ENCODE results near the gene PRDM5. TPM values are rescaled to one million over a fixed set of nuclear protein-coding genes. Genes with fewer than 3 reads are reported as not detected.

The PRDM5 gene
- total RNA-seq, 3 donors from 2014 or later, result 0.08 to 0.37 (median 0.33) TPM

DNA sequence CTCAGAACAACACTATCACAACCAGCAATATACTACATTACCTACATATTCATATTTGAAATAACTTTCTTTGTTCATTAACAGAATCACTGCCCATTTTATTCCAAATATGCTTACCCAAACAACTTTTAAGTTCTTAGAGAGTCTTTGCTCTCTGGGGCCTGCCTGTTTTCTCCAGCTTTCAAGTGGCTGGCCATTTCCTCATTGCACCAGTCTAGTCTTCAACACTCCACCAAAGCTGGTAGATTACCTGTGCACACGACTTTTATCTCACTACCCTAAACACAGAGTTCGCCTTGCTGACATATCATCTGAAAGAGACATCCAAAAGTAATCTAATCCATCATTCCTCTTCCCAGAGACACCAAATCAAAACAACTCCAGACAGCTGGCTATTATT is 66.2 kb downstream of the PRDM5 start:
- no peak for ATAC-seq
- no peak for DNase-seq
- Mint-ChIP-seq H3K4me3 (no peak overlapping the region), H3K4me1 (ENCODE audit: low read depth) (peaks cover 2% of the 10 kb centered on the region), H3K9me3 (no peaks in the 10 kb centered on the region), H3K36me3 (ENCODE audit: insufficient read depth) (no peaks in the 10 kb centered on the region), H3K27me3 (ENCODE audit: low read depth) (peaks cover 5% of the 10 kb centered on the region)

DNA sequence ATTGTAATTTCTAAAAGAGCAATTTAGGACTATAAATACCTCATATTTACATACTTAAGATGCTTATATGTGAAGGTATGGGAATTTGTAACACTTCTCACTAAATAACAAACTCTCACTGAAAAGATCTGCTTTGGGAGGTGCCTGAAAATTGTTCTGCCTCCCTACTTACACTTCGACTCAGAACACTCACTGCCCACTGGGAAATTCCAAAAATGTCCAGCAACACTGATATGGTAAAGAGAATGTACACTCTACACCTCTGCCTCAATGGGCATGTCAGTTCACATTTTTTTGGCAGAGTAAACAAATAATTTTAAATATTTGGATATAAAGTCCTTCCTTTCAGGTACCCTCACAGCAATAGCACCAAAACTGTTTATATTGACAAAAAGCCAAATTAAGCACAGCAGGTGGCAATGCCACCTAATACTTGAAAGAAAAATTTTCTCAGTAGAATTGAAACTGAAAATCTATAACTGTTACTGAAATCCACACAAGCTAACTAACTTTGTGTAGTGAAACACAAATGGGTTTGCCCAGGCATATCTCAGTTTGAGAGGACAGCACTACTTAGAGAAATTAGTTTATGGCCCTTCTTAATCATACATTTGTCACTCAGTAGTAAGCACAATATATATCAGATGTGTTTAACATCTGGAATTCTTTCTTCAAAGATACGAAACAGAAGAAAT is 67.1 kb downstream of the PRDM5 start:
- H3K9me3 Mint-ChIP-seq, result no peaks in the 10 kb centered on the region
- H3K36me3 Mint-ChIP-seq (ENCODE audit: insufficient read depth), result no peaks in the 10 kb centered on the region

DNA sequence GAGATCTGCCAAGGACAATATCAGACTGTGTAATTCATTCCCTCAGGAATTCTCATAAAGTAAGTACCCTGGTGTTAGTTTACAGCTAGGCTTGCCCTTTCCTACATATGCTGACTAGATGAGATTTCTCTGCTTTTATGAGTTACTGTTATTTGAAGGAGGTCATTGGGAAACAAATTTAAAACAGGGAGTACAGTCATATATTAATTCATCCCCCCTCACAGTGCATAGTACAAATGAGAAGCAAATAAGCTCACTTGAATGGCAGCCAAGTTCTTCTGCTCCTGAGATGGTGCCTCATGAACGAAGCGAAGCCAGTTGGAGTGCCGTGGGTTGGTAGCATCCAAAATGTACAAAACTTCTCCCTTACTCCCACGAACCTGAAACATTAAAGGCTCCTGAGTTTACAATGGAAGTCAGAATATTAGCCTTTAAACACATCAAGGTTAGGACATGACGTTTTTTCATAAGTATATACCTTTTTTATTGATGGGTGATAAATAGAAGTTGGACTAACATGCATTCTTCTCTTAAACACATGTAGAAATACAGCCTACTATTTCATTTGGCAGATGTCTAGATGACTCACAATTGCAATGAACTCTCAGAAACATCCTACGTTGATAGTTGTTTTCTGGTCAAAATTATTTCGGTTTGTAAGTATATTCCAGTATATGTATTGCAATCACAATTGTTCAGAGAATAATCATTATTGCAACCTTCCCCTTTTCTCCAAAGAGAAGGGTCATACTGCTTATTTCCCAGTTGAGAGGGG is 69.2 kb downstream of the PRDM5 start:
- H3K27me3 Mint-ChIP-seq (ENCODE audit: low read depth), result peaks cover 3% of the 10 kb centered on the region
- no peak for ATAC-seq
- H3K4me3 Mint-ChIP-seq, result no peak overlapping the region
- H3K4me1 Mint-ChIP-seq (ENCODE audit: low read depth), result peaks cover 2% of the 10 kb centered on the region
- no peak for DNase-seq
- H3K36me3 Mint-ChIP-seq (ENCODE audit: insufficient read depth), result no peaks in the 10 kb centered on the region
- no peaks in the 10 kb centered on the region for H3K9me3 Mint-ChIP-seq

More for the DNA sequence above, 67.1 kb downstream of the PRDM5 start:
- peak; percentile 14 to 73 for ATAC-seq
- Mint-ChIP-seq H3K27me3 (ENCODE audit: low read depth) (peaks cover 5% of the 10 kb centered on the region), H3K4me3 (no peak overlapping the region), H3K4me1 (ENCODE audit: low read depth) (peaks cover 2% of the 10 kb centered on the region)
- no peak for DNase-seq

DNA sequence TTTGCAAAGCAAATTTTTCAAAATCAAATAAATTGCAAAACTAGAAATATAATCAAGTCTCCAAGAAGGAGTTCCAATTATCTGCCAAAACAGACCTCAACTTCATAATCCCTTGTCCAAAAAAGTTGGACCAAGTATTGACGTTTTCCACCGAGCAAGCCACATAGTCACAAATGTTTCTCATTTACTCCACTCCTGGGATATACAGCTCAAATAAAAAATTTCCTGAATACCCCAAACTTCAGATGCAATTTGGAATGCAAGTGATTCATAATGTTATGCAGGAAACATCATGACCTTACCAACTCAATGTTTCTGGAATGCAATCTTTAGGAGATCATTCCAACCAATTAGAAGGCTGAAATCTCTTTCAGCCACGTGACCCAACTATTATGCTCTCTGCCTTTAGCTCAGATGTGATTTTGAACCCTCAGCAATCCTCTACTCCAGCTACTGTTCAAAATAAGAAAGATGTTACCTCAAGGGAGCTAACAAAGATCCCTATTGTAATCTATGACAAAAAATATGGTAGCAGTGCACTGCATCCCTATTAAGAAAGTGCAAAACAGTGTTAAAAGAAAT is 72.4 kb downstream of the PRDM5 start:
- H3K9me3 Mint-ChIP-seq, result no peaks in the 10 kb centered on the region
- no peaks in the 10 kb centered on the region for H3K36me3 Mint-ChIP-seq (ENCODE audit: insufficient read depth)
- H3K4me1 Mint-ChIP-seq (ENCODE audit: low read depth), result no peaks in the 10 kb centered on the region
- peaks cover 1% of the 10 kb centered on the region for H3K27me3 Mint-ChIP-seq (ENCODE audit: low read depth)
- H3K4me3 Mint-ChIP-seq, result no peak overlapping the region
- DNase-seq (no peak), ATAC-seq (no peak)

DNA sequence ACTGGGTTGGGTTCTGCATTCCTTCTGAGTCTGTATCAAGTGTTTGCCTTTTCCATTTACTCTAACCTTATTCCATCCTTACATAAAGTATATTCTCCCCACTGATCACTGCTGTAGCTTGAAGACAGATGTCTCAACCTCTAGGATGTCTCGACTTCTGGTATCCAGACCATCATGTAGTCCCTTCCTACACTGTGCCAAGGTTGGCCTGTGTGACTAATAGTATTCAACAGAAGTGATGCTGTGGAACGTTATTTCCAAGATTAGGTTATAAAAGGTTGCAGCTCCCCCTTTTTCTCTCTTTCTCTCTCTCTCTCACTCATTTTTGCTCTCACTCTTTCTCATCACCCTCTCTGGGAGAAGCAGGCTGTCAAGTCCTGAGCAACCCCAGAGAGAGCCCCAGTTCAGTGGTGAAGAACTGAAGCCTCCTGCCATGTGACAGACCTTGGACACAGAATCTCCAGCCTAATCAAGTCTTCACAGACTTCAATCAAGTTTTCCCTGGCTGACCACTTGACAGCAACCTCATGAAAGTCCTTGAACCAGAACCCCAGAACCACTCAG is 75.4 kb downstream of the PRDM5 start:
- DNase-seq, result no peak
- Mint-ChIP-seq H3K9me3 (no peaks in the 10 kb centered on the region), H3K27me3 (ENCODE audit: low read depth) (peaks cover 1% of the 10 kb centered on the region), H3K4me3 (no peak overlapping the region), H3K36me3 (ENCODE audit: insufficient read depth) (no peaks in the 10 kb centered on the region), H3K4me1 (ENCODE audit: low read depth) (peaks cover 7% of the 10 kb centered on the region)
- peak; percentile 47 to 60 for ATAC-seq

DNA sequence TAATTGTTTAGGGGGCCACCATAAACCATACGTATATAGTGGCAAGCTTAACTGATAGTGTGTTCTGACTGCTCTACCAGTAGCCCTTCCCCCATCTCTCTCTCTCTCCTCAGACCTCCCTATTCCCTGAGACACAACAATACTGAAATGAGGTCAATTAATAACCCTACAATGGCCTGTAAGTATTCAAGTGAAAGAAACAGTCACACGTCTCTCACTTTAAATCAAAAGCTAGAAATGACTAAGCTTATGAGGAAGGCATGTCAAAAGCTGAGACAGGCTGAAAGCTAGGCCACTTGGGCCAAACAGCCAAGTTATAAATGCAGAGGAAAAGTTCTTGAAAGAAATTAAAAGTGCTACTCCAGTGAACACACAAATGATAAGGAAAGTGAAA is 78.0 kb downstream of the PRDM5 start:
- DNase-seq (no peak), ATAC-seq (peak; percentile 56 to 72)
- Mint-ChIP-seq H3K27me3 (ENCODE audit: low read depth) (peaks cover 1% of the 10 kb centered on the region), H3K36me3 (ENCODE audit: insufficient read depth) (no peaks in the 10 kb centered on the region), H3K9me3 (no peaks in the 10 kb centered on the region), H3K4me1 (ENCODE audit: low read depth) (peaks cover 7% of the 10 kb centered on the region), H3K4me3 (no peak overlapping the region)

DNA sequence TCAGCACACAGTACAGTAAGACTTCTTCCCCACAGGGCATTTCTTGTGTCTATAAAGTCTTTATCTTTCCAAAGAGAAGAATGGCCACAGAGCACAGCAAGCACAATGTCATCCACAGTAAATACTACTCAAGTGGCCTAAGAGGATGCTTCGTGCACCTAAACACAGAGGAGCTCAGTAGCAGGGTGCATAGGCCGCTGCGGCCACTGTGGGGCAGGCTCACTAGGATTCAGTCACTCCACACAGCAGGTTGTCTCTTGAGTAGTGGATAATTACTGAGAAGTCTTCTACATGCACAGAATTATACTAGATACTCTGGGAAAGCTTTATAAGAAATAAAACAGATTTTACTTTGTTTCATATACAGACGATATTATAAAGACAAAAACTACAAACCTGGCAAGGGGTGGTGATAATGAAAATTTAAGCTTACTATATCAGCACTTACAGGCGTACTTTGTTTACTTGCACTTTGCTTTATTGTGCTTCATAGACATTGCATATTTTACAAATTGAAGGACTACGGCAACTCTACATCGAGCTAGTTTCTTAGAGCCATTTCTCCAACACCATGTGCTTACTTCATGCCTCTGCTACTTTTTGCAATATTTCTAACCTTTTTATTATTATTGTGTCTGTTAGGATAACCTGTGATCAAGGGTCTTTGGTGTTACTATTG is 78.5 kb downstream of the PRDM5 start:
- no peak for DNase-seq
- Mint-ChIP-seq H3K4me3 (no peak overlapping the region), H3K27me3 (ENCODE audit: low read depth) (peaks cover 1% of the 10 kb centered on the region), H3K4me1 (ENCODE audit: low read depth) (peaks cover 7% of the 10 kb centered on the region), H3K9me3 (no peaks in the 10 kb centered on the region), H3K36me3 (ENCODE audit: insufficient read depth) (no peaks in the 10 kb centered on the region)
- no peak for ATAC-seq

DNA sequence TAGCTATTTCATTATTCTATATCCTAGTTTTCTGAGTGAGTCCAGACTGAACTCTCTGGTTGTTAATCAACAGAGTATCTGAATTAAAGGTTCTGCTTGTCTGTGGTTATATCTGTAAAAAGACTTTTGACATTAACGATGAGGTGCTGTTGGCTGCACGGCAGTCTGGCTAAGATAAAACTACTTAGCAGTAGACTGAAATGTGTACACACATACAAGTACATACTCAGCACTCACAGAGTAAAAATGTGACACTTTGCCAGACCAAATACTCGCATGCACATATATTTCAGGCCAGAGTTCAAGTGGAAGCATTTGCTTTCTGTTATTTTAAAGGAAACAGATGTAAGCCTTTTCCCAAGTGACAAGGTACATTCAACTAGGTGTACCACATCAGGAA is 80.5 kb downstream of the PRDM5 start:
- Mint-ChIP-seq H3K27me3 (ENCODE audit: low read depth) (no peaks in the 10 kb centered on the region), H3K4me3 (no peak overlapping the region), H3K36me3 (ENCODE audit: insufficient read depth) (no peaks in the 10 kb centered on the region), H3K9me3 (no peaks in the 10 kb centered on the region), H3K4me1 (ENCODE audit: low read depth) (peaks cover 7% of the 10 kb centered on the region)
- DNase-seq (no peak), ATAC-seq (no peak)

DNA sequence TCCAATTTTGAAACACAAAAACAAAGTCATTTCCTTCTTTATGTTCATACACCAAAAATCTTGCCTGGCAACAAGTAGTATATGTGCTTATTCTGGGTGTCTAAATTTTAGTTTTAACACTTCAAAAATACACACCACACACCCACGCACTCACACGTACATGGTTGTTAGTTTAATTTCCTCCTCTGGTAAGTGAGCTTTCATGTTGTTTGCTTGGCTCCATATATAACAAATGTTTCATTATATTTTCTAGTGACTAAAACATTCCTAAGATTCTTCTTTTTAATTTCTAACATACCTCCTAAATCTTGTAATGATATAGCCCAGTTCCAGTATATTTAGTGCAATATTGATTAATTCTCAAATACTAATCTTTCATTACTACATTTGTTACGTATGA is 80.9 kb downstream of the PRDM5 start:
- no peak for ATAC-seq
- Mint-ChIP-seq H3K4me1 (ENCODE audit: low read depth) (peaks cover 7% of the 10 kb centered on the region), H3K4me3 (no peak overlapping the region), H3K27me3 (ENCODE audit: low read depth) (no peaks in the 10 kb centered on the region), H3K36me3 (ENCODE audit: insufficient read depth) (no peaks in the 10 kb centered on the region), H3K9me3 (no peaks in the 10 kb centered on the region)
- no peak for DNase-seq

DNA sequence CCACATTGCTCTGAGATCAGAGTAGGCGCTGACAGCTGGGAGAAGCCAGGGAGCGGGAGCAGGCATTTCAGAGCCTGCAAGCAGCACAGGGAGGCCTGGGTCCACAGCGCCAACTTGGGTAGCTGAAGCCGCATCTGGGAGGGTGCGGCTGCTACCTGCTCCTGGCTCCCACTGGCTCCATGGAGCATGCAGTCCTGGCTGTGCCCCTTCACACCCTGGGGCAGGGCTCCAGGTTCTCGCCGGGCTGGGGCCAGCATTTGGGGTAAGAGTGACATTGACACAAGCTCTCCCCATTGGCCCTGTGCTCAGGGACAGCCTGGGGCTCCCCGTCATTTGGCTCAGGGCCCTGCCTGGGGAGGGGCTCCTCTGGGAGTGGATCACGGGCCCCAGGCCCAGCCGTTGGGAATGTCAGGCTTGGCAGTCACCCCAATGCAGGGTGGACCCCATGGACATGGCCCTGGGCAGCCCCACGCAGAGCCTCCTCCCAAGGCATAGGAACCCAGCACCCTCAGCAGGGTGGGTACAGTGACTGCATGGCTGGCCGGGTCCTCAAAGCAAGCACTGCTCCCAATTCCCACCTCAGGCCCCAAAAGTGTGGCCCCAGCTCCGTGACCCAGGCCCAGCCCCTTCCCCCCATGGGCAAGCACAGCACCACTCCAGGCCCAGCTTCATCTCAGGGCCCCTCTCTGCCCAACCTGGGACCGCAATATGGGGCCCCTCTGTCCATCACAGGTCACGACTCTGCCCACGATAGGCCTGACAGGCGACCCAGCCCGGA is 82.4 kb downstream of the PRDM5 start:
- Mint-ChIP-seq H3K4me1 (ENCODE audit: low read depth) (peaks cover 7% of the 10 kb centered on the region), H3K9me3 (no peaks in the 10 kb centered on the region), H3K27me3 (ENCODE audit: low read depth) (no peaks in the 10 kb centered on the region), H3K4me3 (no peak overlapping the region), H3K36me3 (ENCODE audit: insufficient read depth) (no peaks in the 10 kb centered on the region)
- DNase-seq (no peak), ATAC-seq (no peak)

DNA sequence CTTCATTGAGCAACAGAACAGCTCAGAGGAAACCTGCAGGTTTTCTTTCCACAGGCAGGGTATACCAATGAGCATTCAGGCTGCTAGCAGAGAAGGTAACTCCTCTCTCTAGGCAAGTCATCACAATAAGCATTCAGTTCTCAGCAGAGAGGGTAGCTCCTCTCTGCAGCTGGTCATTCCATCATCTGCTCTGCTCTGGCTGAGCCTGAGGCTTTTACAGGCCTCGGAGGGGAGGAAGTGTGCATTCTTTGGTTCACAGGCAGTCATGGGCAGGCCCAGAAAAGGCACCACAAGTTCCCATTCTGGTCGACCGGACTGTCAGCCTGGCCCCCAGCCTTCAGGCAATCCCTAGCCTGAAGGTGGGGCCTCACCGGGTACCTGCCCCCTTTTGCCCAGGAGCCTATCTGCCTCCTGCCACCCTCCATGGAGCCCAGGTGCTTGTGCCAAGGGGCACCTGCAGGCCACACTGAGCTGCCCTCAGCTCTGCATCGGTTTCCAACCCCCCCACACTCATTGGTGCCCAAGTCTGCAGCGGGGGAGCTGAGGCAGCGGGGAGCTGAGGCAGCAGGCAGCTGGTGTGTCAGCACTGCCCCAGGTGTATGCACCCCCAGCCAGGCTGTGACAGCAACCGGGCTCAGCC is 83.1 kb downstream of the PRDM5 start:
- DNase-seq (no peak), ATAC-seq (no peak)
- Mint-ChIP-seq H3K27me3 (ENCODE audit: low read depth) (no peaks in the 10 kb centered on the region), H3K4me1 (ENCODE audit: low read depth) (peaks cover 2% of the 10 kb centered on the region), H3K4me3 (no peak overlapping the region), H3K36me3 (ENCODE audit: insufficient read depth) (no peaks in the 10 kb centered on the region), H3K9me3 (peaks cover 5% of the 10 kb centered on the region)

DNA sequence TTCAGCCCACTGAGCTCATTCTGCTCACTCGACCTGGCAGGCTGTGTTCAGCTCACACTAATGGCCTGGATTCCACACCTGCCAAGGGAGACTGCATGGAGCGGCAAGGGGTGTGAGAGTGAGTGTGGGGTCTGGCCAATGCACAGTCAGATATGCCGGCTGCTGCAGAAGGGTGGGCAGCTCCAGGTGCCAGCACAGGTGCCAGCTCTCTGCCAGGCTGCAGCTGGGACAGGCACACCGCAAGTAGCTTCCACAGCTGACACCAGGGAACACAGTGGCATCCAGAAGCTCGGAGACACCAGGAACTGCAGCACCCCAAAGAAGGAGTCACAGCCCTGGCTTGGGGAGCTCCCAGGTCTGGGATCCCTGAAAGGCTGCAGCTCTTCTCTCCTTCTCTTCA is 83.7 kb downstream of the PRDM5 start:
- no peaks in the 10 kb centered on the region for H3K36me3 Mint-ChIP-seq (ENCODE audit: insufficient read depth)
- DNase-seq (no peak), ATAC-seq (no peak)
- H3K4me1 Mint-ChIP-seq (ENCODE audit: low read depth), result no peaks in the 10 kb centered on the region
- no peaks in the 10 kb centered on the region for H3K27me3 Mint-ChIP-seq (ENCODE audit: low read depth)
- H3K9me3 Mint-ChIP-seq, result peaks cover 6% of the 10 kb centered on the region
- no peak overlapping the region for H3K4me3 Mint-ChIP-seq

DNA sequence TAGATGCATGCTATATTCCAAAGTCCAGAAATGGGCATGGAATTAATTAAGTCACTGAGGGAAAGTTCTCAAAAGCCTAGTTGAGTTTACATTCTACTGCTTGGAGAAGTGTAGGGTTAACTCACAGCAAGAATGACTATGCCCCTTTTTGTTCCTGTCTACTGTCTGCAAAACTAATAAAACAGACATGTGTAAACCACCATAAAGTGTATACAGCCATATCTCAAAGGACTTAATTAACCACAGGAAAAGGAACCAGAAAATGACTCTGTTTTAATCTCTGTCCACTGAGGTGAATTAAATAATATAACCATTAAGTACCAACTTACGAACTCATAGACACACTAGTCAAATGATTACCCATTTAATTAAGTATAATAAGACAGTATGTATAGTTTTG is 84.9 kb downstream of the PRDM5 start:
- peaks cover 11% of the 10 kb centered on the region for H3K9me3 Mint-ChIP-seq
- DNase-seq (no peak), ATAC-seq (no peak)
- H3K4me1 Mint-ChIP-seq (ENCODE audit: low read depth), result no peaks in the 10 kb centered on the region
- H3K4me3 Mint-ChIP-seq, result no peak overlapping the region
- no peaks in the 10 kb centered on the region for H3K27me3 Mint-ChIP-seq (ENCODE audit: low read depth)
- H3K36me3 Mint-ChIP-seq (ENCODE audit: insufficient read depth), result no peaks in the 10 kb centered on the region

All from activated T-cell treated with anti-CD3 and anti-CD28 coated beads, Interleukin-2, amount 50 U/mL, for 4 hours (primary cell).